GM18951 (cell line): ENCODE measurements around the gene LCN10.
"Not testable (repeated sequence)": the region's sequence is repeated elsewhere in the genome, so short reads cannot be mapped to it uniquely, and the experiment has no call there.

Experiments used
- POLR2A ChIP-seq: IDR thresholded peaks from 4 replicates; pipeline ENCODE4 v1.6.1; 2011; ENCODE audit warnings: mild to moderate bottlenecking; ENCODE audit not compliant: insufficient read length, insufficient read depth; ENCODE audit errors: extremely low read depth
- in situ Hi-C: fragments of 300-500 bp; cut with MboI; formaldehyde crosslinking; loops from one replicate; pipeline ENCODE4 v1.12.0; 2022; ENCODE audit warnings: low sequenced_read_pairs, mixed read lengths, inconsistent platforms; ENCODE audit not compliant: unreplicated experiment

LCN10 gene

DNA sequence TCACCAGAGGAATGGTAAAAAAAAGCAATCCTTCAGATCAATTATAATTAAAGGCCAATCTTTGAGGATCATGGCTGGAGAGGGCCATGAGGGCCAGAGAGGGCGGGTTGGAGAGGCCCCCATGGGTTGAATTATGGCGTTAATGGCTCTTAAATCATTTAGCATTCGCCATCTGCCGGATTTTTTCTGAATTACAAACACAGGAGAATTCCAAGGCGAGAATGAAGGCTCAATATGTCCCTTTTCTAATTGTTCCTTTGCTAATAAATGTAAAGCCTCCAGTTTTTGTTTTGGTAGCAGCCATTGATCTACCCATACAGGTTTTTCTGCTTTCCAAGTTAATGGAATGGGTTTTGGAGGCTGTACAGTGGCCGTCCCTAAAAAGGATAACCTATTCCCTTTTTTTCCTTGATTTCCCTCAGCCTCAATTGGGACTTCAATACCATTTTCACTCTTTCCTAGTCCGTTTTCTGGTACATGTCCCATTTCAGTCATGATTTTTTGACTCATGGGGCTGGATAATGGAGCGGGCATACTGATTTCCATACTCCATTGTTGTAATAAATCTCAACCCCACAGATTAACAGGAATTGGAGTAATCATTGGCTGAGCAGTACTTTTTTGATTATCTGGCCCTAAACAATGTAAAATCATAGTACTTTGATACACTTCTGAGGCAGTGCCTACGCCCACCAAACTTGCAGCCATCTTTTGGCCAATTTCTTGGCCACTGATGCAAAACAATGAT, 41.7 kb upstream of the LCN10 start:
- in situ Hi-C loops, result loop anchor here (25.0 kb wide), 1 partner anchor 253 kb away; the partner anchor contains the start of genes ABCA2, FUT7 and NPDC1
- TF ChIP-seq POLR2A, result no peak

DNA sequence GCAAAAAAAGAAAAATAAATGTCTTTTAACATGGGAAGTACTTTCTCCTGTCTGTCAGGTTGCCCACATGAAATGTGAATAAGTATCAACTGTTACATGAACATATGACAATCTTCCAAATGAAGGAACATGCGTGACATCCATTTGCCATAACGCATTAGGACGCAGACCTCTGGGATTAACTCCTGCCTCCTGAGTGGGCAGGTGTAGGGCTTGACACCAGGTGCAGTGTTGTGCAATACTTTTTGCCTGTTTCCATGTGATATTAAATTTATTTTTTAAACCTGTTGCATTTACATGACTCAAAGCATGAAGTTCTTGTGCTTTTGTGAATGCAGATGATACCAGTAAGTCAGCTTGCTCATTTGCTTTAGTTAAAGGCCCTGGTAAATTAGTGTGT, 39.7 kb upstream of the LCN10 start:
- TF ChIP-seq POLR2A, result no peak
- in situ Hi-C loops, result loop anchor here (25.0 kb wide), 1 partner anchor 255 kb away; the partner anchor contains the start of genes ABCA2, FUT7 and NPDC1

DNA sequence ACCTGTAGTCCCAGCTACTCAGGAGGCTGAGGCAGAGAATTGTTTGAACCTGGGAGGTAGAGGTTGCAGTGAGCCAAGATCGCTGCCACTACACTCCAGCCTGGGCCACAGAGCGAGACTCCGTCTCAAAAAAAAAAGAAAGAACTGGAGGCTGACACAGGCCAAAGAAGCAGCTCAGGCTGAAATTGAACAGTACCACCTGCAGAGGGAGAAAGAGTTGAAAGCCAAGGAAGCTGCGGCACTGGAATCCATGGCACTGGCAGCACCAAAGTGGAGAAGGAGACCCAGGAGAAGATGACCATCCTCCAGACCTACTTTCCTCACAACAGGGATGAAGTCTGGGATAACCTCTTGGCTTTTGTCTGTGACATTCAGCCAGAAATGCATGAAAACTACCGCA, 37.1 kb upstream of the LCN10 start:
- in situ Hi-C loops, result loop anchor here (25.0 kb wide), 1 partner anchor 257 kb away; the partner anchor contains the start of genes ABCA2, FUT7 and NPDC1
- no peak for TF ChIP-seq POLR2A

DNA sequence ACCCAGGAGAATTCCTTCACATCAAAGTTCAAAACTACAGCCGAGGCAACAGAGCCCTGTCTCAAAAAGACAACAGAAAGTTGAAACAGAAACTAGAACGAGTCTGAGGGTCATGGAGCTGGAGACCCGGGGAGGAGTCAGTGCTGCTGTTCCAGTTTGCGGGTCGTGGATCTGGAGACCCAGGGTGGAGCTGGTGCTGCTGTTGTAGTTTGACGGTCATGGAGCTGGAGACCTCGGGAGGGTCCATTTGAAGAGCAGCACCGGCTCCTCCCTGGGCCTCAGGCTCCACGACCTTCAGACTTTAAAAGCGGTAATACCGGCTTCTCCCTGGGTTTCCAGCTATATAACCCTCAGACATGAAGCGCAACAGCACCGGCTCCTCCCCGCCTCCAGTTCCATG, 34.6 kb upstream of the LCN10 start:
- in situ Hi-C loops, result loop anchor here (25.0 kb wide), 1 partner anchor 260 kb away; the partner anchor contains the start of genes ABCA2, FUT7 and NPDC1
- no peak for TF ChIP-seq POLR2A

DNA sequence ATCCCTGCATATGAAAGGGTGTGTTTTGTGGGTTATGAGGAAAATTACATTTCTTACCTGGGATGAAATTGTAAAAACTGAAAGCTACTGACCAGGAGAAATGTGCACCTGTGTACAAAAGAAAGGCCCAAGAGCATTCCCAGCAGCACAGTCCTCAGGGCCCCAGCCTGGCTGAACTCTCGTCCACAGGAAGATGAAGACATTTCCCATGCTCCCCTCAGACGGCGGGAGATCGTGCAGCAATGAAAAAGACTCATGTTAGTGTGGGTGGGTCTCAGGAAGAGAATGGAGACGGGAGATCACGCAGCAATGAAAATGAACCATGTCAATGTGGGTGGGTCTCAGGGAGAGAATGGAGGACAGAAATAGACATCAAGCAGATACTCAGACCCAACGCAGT, 34.2 kb upstream of the LCN10 start:
- in situ Hi-C loops, result loop anchor here (25.0 kb wide), 1 partner anchor 260 kb away; the partner anchor contains the start of genes ABCA2, FUT7 and NPDC1
- no peak for TF ChIP-seq POLR2A

DNA sequence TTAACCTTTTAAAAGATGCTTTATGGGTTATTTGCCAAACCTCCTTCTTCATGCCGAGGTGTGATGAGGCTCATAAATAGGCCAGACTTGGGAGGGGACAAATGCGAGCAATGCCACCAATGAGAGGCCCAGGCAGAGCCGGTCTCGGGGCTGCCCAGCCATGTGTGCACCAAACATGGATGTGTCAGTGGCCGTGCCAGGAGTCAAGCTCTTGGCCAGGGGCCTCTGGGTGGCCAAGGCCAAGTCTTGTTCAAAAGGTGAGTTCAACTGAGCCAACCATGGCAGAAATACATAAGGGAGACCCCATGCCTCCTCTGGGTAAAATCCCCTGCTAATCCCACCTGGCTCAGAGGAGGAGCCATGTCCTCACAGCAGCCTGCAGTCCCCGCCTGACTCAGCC, 32.5 kb upstream of the LCN10 start:
- no peak for TF ChIP-seq POLR2A
- in situ Hi-C loops, result loop anchor here (25.0 kb wide), 1 partner anchor 262 kb away; the partner anchor contains the start of genes ABCA2, FUT7 and NPDC1

DNA sequence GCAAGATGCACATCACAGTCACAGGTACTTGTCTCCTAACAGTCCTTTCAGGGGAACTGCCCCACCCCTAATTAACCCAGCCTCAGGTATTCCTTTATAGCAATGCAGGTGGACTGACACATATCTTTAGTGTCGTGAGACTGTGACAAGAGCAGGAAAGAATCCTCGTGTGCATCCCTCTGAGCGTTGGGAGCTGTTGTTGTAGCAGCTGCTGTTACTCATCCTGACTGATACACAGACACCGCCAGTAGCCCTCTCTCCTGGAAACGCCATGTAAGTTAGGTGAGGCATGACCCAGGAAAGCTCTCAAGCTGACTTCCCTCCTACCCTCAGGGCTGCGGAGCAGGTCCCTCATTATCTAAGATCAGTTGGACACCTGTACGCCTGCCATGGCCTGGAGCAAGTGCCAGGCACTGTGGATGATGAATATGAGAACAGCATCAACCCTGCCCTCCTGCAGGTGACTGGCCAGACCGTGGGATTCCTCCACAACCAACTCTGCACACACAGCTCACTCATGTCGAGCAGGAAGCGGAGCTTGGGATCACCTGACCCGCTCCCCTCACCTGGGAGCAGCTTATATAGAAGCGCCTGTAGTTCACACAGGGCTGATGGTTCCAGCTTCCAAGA, 31.8 kb upstream of the LCN10 start:
- no peak for TF ChIP-seq POLR2A
- in situ Hi-C loops, result loop anchor here (25.0 kb wide), 1 partner anchor 263 kb away; the partner anchor contains the start of genes ABCA2, FUT7 and NPDC1

DNA sequence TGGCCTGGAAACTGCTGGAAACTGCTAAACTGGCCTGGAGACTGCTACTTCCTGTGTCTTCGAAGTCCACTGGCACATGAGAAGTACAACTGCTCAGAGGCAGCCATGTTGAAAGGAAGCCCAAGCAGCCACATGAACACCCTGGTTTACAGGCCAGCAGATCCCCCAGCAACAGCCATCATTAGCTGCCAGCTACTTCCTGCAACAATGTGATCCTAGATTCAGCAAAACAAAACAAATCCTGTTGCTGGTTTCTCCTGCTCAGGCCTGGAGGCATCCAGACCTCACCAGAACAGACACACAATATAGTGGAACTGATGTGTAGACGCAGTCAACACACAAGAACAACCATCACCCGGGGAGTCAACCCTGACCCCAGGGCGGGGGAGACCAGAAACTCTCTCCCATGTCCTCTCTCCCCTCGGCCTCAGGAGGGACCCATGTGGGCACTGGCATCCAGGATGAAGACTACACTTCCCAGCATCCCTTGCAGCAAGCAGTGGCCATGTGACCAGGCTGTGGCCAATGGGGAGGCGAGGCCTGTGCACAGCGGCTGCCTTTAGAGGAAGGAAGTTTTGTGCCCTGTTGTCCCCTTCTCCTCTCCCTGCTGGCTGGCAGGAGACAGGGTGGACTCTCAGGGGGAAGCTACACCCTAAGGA, 30.8 kb upstream of the LCN10 start:
- no peak for TF ChIP-seq POLR2A
- in situ Hi-C loops, result no loop called here

DNA sequence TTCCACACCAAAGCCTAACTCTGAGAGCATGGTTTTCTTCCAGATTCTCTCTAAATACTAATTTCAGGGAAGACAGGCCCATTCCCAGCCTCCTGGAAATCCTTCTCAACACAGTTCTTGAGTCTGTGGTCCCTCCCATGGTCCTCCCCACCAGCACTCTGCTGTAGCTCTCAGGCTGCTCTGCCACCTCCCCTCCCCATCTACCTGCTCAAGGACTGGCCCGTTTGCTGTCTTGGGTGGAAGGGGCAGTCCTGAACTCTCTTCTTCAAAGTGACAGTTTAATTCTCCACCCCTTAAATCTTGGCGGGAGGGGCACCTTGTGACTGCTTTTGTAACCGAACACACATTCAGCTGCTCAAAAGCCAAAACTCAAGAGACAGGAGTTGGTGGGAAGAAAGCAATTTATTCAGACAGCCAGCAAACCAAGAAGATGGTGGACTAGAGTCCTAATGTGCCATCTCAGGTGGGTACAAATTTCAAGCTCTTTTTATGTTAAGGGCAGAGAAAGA, 29.2 kb upstream of the LCN10 start:
- in situ Hi-C loops, result no loop called here
- TF ChIP-seq POLR2A, result no peak

DNA sequence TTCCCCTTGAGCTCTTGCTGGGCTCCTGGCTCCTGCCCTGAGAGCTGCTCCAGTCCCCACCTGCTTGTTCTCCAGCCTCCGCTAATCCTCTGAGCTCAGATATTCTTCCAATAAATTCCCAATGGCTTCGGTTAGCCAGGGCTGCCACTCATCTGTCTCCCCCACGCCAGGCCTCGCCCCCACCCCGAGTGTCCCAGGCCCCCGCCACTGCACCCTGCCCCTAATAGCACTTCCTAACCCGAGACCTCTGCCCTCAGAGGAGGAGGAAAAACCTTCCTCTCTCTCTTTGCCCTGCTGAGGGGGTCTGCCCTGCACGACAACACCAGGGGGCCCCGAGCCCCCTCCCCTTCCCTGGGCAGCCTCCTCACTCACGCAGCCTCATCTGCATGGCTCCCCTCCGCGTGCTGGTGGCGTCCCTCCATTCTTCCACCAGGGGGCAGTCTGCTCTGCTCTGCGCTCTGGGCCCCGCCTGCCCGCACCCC, 27.0 kb upstream of the LCN10 start:
- in situ Hi-C loops, result no loop called here
- no peak for TF ChIP-seq POLR2A

DNA sequence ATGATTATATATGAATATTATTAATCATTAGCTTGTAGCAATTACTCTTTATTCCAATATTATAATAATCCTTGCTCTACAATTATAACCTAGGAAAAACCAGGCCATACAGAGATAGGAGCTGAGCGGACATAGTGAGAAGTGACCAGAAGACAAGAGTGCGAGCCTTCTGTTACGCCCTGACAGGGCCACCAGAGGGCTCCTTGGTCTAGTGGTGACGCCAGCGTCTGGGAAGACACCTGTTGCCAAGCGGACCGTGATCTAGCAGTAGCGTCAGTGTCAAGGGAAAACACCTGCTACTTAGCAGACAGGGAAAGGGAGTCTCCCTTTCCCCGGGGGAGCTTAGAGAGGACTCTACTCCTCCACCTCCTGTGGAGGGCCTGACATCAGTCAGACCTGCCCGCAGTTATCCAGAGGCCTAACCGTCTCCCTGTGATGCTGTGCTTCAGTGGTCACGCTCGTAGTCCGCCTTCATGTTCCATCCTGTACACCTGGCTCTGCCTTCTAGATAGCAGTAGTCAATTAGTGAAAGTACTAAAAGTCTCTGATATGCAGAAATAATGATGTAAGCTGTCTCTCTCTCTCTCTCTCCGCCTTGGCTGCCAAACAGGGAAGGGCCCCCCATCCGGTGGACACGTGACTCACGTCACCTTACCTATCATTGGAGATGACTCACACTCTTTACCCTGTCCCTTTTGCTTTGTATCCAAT, 23.8 kb upstream of the LCN10 start:
- in situ Hi-C loops, result not testable (repeated sequence)

DNA sequence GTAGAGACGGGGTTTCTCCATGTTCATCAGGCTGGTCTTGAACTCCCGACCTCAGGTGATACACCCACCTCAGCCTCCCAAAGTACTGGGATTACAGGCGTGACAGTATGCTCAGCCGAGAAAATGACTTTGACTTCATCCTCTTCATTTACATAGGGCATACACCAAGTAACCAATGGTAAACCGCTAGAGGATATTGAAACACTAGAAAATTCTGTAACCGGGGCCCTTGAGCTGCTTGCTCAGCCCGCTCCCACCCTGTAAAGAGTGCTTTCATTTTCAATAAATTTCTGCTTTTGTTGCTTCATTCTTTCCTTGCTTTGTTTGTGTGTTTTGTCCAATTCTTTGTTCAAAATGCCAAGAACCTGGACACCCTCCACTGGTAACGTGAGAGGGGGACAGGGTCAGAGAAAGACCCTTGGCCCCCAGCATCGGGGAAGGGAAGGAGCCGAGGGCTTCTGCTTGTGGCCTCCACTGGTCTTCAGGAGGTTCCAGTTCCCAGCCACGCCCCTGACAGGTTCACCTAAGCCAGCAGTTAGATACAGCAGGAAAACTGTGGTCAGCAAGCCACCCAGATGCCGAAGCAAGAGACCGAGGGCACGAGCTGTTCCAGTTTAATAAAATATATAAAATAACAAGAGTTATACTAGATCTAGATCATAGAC, 23.1 kb upstream of the LCN10 start:
- in situ Hi-C loops, result not testable (repeated sequence)
